ENCODE results near the gene SYNDIG1.

DNA sequence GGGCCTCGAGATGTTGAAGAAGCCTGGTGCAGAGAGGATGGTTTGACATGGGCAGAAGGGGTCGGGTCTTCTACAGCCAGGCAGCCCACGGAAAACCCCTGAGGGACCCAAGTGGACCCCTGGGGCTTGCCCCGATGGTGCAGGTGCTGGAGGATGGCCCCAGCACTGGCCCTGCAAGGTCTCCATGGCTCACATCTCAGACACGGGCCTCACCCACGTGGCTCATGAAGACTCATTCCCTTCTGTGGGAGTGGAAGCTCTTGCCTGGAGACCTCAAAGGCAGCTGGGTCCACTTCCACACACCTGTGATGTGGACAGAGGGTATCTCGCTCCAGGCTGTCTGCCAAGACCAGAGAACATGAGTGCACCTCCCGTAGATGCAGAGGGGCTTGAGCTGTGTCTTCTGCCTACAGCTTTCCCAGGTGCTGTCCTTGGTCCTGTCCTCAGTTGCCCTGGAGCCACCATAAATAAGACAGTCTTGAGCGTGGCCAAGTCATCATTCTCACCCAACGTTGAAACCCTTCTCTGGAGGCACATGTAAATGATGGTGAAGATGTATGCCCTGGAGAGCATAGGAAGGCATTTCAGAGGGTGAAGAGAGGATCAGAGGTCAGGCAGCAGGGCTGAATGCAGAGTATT, 108.0 kb downstream of the SYNDIG1 start:
- no peak for TF ChIP-seq EZH2phosphoT487 (IDR thresholded peaks at IDR 0.05; ENCODE audit: borderline replicate concordance, low read depth, low read length)
- TF ChIP-seq, protein P1, sequence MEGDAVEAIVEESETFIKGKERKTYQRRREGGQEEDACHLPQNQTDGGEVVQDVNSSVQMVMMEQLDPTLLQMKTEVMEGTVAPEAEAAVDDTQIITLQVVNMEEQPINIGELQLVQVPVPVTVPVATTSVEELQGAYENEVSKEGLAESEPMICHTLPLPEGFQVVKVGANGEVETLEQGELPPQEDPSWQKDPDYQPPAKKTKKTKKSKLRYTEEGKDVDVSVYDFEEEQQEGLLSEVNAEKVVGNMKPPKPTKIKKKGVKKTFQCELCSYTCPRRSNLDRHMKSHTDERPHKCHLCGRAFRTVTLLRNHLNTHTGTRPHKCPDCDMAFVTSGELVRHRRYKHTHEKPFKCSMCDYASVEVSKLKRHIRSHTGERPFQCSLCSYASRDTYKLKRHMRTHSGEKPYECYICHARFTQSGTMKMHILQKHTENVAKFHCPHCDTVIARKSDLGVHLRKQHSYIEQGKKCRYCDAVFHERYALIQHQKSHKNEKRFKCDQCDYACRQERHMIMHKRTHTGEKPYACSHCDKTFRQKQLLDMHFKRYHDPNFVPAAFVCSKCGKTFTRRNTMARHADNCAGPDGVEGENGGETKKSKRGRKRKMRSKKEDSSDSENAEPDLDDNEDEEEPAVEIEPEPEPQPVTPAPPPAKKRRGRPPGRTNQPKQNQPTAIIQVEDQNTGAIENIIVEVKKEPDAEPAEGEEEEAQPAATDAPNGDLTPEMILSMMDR (conservative IDR thresholded peaks at IDR 0.05; ENCODE audit: low read length), result no peak
